Caco-2 (cell line): ENCODE data around the gene DENND1A. TPM values are rescaled to one million over a fixed set of nuclear protein-coding genes. Genes with fewer than 3 reads are reported as not detected.

Source experiments
- BruUV-seq: library from RNA; stranded (reverse); fragments of 400-500 nt; replicated peaks from 2 replicates; lab custom pipeline; 2021; lab: Mats Ljungman, UMichigan
- CTCF ChIA-PET: fragments of 300-600 bp; sonication (Branson Sonifier 250); formaldehyde crosslinking; loops from one replicate; lab custom pipeline; 2022; ENCODE audit warnings: antibody characterized with exemption; lab: Charles Lee
- POLR2A ChIA-PET: fragments of 300-600 bp; sonication (Branson Sonifier 250); formaldehyde crosslinking; loops from one replicate; lab custom pipeline; 2022; ENCODE audit warnings: antibody characterized with exemption; lab: Charles Lee
- DNase-seq, 2 experiments: peaks; one replicate each; pipeline versions ENCODE4 v3.0.0 to v3.0.0-alpha.2; 2020 to 2022
- H3K27me3 ChIP-seq: replicated peaks from 2 replicates; pipeline ENCODE4 v1.6.0; 2011; ENCODE audit warnings: low read length; ENCODE audit not compliant: control insufficient read depth, insufficient read depth
- H3K36me3 ChIP-seq: 2 replicates; pipeline ENCODE4 v1.5.1; 2011; ENCODE audit warnings: low read length; ENCODE audit not compliant: control insufficient read depth, insufficient read depth
- H3K4me1 ChIP-seq: fragments of 250-450 bp; sonication (Bioruptor Pico); 2 replicates; pipeline ENCODE4 v1.5.1; 2020; ENCODE audit warnings: mild to moderate bottlenecking
- H3K4me3 ChIP-seq: 2 replicates; pipeline ENCODE4 v1.5.1; 2011; ENCODE audit warnings: low read depth, mild to moderate bottlenecking, control low read depth, low read length
- H3K9me3 ChIP-seq: fragments of 250-450 bp; sonication (Bioruptor Pico); 2 replicates; pipeline ENCODE4 v1.5.1; 2020; ENCODE audit warnings: mild to moderate bottlenecking, moderate library complexity
- H3K27ac Mint-ChIP-seq: one replicate; pipeline ENCODE4 v1.8.0; 2022; ENCODE audit warnings: mixed read lengths; ENCODE audit not compliant: unreplicated experiment
- H3K27me3 Mint-ChIP-seq: one replicate; pipeline ENCODE4 v1.8.0; 2022; ENCODE audit warnings: mixed read lengths; ENCODE audit not compliant: insufficient read depth, unreplicated experiment
- H3K36me3 Mint-ChIP-seq: one replicate; pipeline ENCODE4 v1.8.0; 2022; ENCODE audit warnings: mild to moderate bottlenecking, mixed read lengths; ENCODE audit not compliant: insufficient read depth, unreplicated experiment
- H3K4me1 Mint-ChIP-seq: one replicate; pipeline ENCODE4 v1.8.0; 2022; ENCODE audit warnings: low read depth, mixed read lengths; ENCODE audit not compliant: unreplicated experiment
- H3K4me3 Mint-ChIP-seq: one replicate; pipeline ENCODE4 v1.8.0; 2022; ENCODE audit warnings: mild to moderate bottlenecking, moderate library complexity, mixed read lengths; ENCODE audit not compliant: unreplicated experiment
- H3K9me3 Mint-ChIP-seq: one replicate; pipeline ENCODE4 v1.8.0; 2022; ENCODE audit warnings: mixed read lengths; ENCODE audit not compliant: unreplicated experiment
- intact Hi-C: fragments of 100-400 bp; cut with micrococcal nuclease; formaldehyde crosslinking; loops from one replicate; pipeline ENCODE4 v1.10.0; 2022; ENCODE audit not compliant: unreplicated experiment
- total RNA-seq: library from RNA; stranded (reverse); gene quantifications from 2 replicates; pipeline ENCODE4 v1.2.3, GENCODE V29; 2022
- TF ChIP-seq, protein P1 (sequence below), 2 experiments: fragments of 200-600 bp in 1 of 2; IDR thresholded peaks; 1 replicate in 1 of 2; 2 replicates in 1 of 2; pipeline versions ENCODE4 v1.5.1 to v1.8.0; 2011 to 2022; ENCODE audit warnings: antibody characterized with exemption in 1 of 2, control low read depth in 1 of 2, inconsistent platforms in 1 of 2, low read depth in 1 of 2, low read length in 1 of 2, mild to moderate bottlenecking in 1 of 2, moderate library complexity in 1 of 2; ENCODE audit not compliant: insufficient read depth in 1 of 2, severe bottlenecking in 1 of 2, unreplicated experiment in 1 of 2

The DENND1A gene
- total RNA-seq, 1 experiment from 2014 or later: 41.6 TPM

- TF ChIP-seq, protein P1, sequence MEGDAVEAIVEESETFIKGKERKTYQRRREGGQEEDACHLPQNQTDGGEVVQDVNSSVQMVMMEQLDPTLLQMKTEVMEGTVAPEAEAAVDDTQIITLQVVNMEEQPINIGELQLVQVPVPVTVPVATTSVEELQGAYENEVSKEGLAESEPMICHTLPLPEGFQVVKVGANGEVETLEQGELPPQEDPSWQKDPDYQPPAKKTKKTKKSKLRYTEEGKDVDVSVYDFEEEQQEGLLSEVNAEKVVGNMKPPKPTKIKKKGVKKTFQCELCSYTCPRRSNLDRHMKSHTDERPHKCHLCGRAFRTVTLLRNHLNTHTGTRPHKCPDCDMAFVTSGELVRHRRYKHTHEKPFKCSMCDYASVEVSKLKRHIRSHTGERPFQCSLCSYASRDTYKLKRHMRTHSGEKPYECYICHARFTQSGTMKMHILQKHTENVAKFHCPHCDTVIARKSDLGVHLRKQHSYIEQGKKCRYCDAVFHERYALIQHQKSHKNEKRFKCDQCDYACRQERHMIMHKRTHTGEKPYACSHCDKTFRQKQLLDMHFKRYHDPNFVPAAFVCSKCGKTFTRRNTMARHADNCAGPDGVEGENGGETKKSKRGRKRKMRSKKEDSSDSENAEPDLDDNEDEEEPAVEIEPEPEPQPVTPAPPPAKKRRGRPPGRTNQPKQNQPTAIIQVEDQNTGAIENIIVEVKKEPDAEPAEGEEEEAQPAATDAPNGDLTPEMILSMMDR (IDR thresholded peaks at IDR 0.05; ENCODE audit: insufficient read depth in 1 of 2, low read depth in 1 of 2, low read length in 1 of 2, severe bottlenecking in 1 of 2, unreplicated experiment in 1 of 2): no peak
- Mint-ChIP-seq H3K4me1 (no peaks in the 10 kb centered on the region), H3K9me3 (no peaks in the 10 kb centered on the region), H3K27me3 (no peaks in the 10 kb centered on the region), H3K36me3 (peaks cover 19% of the 10 kb centered on the region), H3K27ac (no peak overlapping the region), H3K4me3 (no peak overlapping the region)
- Histone ChIP-seq H3K4me3 (no peak overlapping the region), H3K4me1 (no peaks in the 10 kb centered on the region), H3K9me3 (no peaks in the 10 kb centered on the region), H3K27me3 (no peaks in the 10 kb centered on the region), H3K36me3 (no peaks in the 10 kb centered on the region; the same call in 1 of the 2 replicates)
- ChIA-PET POLR2A (no interaction called here), CTCF (interaction anchor here (0.9 kb wide), 1 partner anchor 127 kb away, joined by 4 read pairs; no protein-coding TSS in a partner anchor)
- intact Hi-C loops: no loop called here
- DNase-seq: no peak
- no TSS peak for BruUV-seq
Measured at GRCh38 chr9:123551734-123552133, 378.2 kb downstream of the DENND1A start.

GRCh38 chr9:123550797-123551196 lies 379.1 kb downstream of the DENND1A start:
- BruUV-seq: no TSS peak

GRCh38 chr9:123550012-123550411 lies 379.9 kb downstream of the DENND1A start:
- CTCF ChIA-PET: no interaction called here
- Histone ChIP-seq H3K9me3 (no peaks in the 10 kb centered on the region), H3K27me3 (no peaks in the 10 kb centered on the region), H3K4me3 (no peak overlapping the region), H3K4me1 (no peaks in the 10 kb centered on the region), H3K36me3 (no peaks in the 10 kb centered on the region; the same call in 1 of the 2 replicates)
- Mint-ChIP-seq H3K9me3 (no peaks in the 10 kb centered on the region), H3K27me3 (no peaks in the 10 kb centered on the region), H3K27ac (no peak overlapping the region), H3K36me3 (peaks cover 16% of the 10 kb centered on the region), H3K4me1 (no peaks in the 10 kb centered on the region), H3K4me3 (no peak overlapping the region)
- no peak for DNase-seq
- BruUV-seq: no TSS peak
- POLR2A ChIA-PET: no interaction called here
- TF ChIP-seq, protein P1 (IDR thresholded peaks at IDR 0.05; ENCODE audit: insufficient read depth in 1 of 2, low read depth in 1 of 2, low read length in 1 of 2, severe bottlenecking in 1 of 2, unreplicated experiment in 1 of 2): no peak
- intact Hi-C loops: no loop called here

More at GRCh38 chr9:123550797-123551196, 379.1 kb downstream of the DENND1A start:
- POLR2A ChIA-PET: no interaction called here
- no peak overlapping the region for H3K4me3 ChIP-seq
- Mint-ChIP-seq H3K27ac (no peak overlapping the region), H3K4me3 (no peak overlapping the region), H3K9me3 (no peaks in the 10 kb centered on the region), H3K4me1 (no peaks in the 10 kb centered on the region), H3K27me3 (no peaks in the 10 kb centered on the region), H3K36me3 (peaks cover 19% of the 10 kb centered on the region)
- no peaks in the 10 kb centered on the region for H3K27me3 ChIP-seq
- H3K9me3 ChIP-seq: no peaks in the 10 kb centered on the region
- DNase-seq: no peak
- no peaks in the 10 kb centered on the region; the same call in 1 of the 2 replicates for H3K36me3 ChIP-seq
- TF ChIP-seq, protein P1 (IDR thresholded peaks at IDR 0.05; ENCODE audit: insufficient read depth in 1 of 2, low read depth in 1 of 2, low read length in 1 of 2, severe bottlenecking in 1 of 2, unreplicated experiment in 1 of 2): no peak
- intact Hi-C loops: no loop called here
- H3K4me1 ChIP-seq: no peaks in the 10 kb centered on the region
- CTCF ChIA-PET: no interaction called here
